GM12801 (cell line): Measurements from ENCODE around the gene CYP46A1.

Source experiments
- CTCF ChIP-seq: IDR thresholded peaks from one replicate; pipeline ENCODE4 v1.5.1; 2011; ENCODE audit warnings: control low read depth; ENCODE audit not compliant: insufficient read length; ENCODE audit errors: extremely low read depth

Gene CYP46A1

GRCh38 chr14:99742509-99743487 is 58.7 kb downstream of the CYP46A1 start:
- no peak for TF ChIP-seq CTCF

- TF ChIP-seq CTCF = no peak
Observed at GRCh38 chr14:99744199-99744872, 60.2 kb downstream of the CYP46A1 start.

GRCh38 chr14:99744873-99745224 is 60.8 kb downstream of the CYP46A1 start:
- no peak for TF ChIP-seq CTCF

GRCh38 chr14:99745307-99745951 is 61.3 kb downstream of the CYP46A1 start:
- TF ChIP-seq CTCF = no peak

GRCh38 chr14:99747167-99747566 is 63.1 kb downstream of the CYP46A1 start:
- TF ChIP-seq CTCF = no peak

GRCh38 chr14:99747582-99748330 is 63.7 kb downstream of the CYP46A1 start:
- TF ChIP-seq CTCF = no peak
